PC-9 (cell line): Measurements from ENCODE around the gene SMR3A. TPM values are rescaled to one million over a fixed set of nuclear protein-coding genes. Genes with fewer than 3 reads are reported as not detected.

Experiments
- BruUV-seq: library from RNA; stranded (reverse); fragments of 400-500 nt; replicated peaks from 2 replicates; lab custom pipeline; 2021; lab: Mats Ljungman, UMichigan
- CTCF ChIA-PET: fragments of 300-600 bp; sonication (Branson Sonifier 250); formaldehyde crosslinking; loops from one replicate; lab custom pipeline; 2022; ENCODE audit warnings: antibody characterized with exemption; lab: Charles Lee
- POLR2A ChIA-PET: fragments of 300-600 bp; sonication (Branson Sonifier 250); formaldehyde crosslinking; loops from one replicate; lab custom pipeline; 2022; ENCODE audit warnings: antibody characterized with exemption; ENCODE audit not compliant: unreplicated experiment; lab: Charles Lee
- DNase-seq, 2 experiments: peaks; one replicate each; pipeline versions ENCODE4 v3.0.0 to v3.0.0-alpha.2; 2015 to 2022; ENCODE audit warnings: mixed read lengths in 1 of 2
- H2AFZ ChIP-seq: fragments of 200-600 bp; sonication (generic); 2 replicates; pipeline ENCODE4 v1.8.1; 2017; ENCODE audit warnings: antibody characterized with exemption
- H3F3A ChIP-seq: fragments of 200-600 bp; sonication (generic); 2 replicates; pipeline ENCODE4 v1.8.1; 2017; ENCODE audit warnings: antibody characterized with exemption, mild to moderate bottlenecking, low read depth; ENCODE audit not compliant: insufficient read depth
- H3K27ac ChIP-seq: fragments of 200-600 bp; sonication (generic); 2 replicates; pipeline ENCODE4 v1.6.1; 2016; ENCODE audit warnings: mixed run types
- H3K27me3 ChIP-seq: fragments of 200-600 bp; sonication (generic); 2 replicates; pipeline ENCODE4 v1.6.1; 2016; ENCODE audit warnings: low read depth, mixed run types; ENCODE audit not compliant: insufficient read depth
- H3K36me3 ChIP-seq: fragments of 200-600 bp; sonication (generic); 2 replicates; pipeline ENCODE4 v1.6.1; 2016; ENCODE audit warnings: low read depth, mixed run types
- H3K4me1 ChIP-seq: fragments of 200-600 bp; sonication (generic); replicated peaks from 2 replicates; pipeline ENCODE4 v1.6.1; 2016; ENCODE audit warnings: mixed run types; ENCODE audit not compliant: insufficient read depth
- H3K4me2 ChIP-seq: fragments of 200-600 bp; sonication (generic); 2 replicates; pipeline ENCODE4 v1.6.1; 2017; ENCODE audit warnings: mixed run types
- H3K4me3 ChIP-seq: fragments of 200-600 bp; sonication (generic); 2 replicates; pipeline ENCODE4 v1.6.1; 2016; ENCODE audit warnings: mixed run types
- H3K79me2 ChIP-seq: fragments of 200-600 bp; sonication (generic); 2 replicates; pipeline ENCODE4 v1.6.1; 2017; ENCODE audit warnings: low read depth, mixed run types
- H3K9me2 ChIP-seq: fragments of 200-600 bp; sonication (generic); 2 replicates; pipeline ENCODE4 v1.8.1; 2017; ENCODE audit warnings: mild to moderate bottlenecking; ENCODE audit not compliant: insufficient read depth
- H3K9me3 ChIP-seq: fragments of 200-600 bp; sonication (generic); 2 replicates; pipeline ENCODE4 v1.8.1; 2016; ENCODE audit warnings: low read depth; ENCODE audit not compliant: insufficient read depth
- H4K20me1 ChIP-seq: fragments of 200-600 bp; sonication (generic); 2 replicates; pipeline ENCODE4 v1.8.1; 2017; ENCODE audit not compliant: insufficient read depth
- CTCF ChIP-seq: fragments of 200-600 bp; sonication (generic); conservative IDR thresholded peaks from 2 replicates; pipeline ENCODE4 v1.6.1; 2017; ENCODE audit warnings: mixed run types, antibody characterized with exemption, mild to moderate bottlenecking, moderate library complexity
- EZH2 ChIP-seq: fragments of 200-600 bp; sonication (generic); IDR thresholded peaks from 2 replicates; pipeline ENCODE4 v1.8.0; 2017; ENCODE audit warnings: antibody characterized with exemption, low read depth
- intact Hi-C: fragments of 100-400 bp; cut with micrococcal nuclease; formaldehyde crosslinking; loops from one replicate; pipeline ENCODE4 v1.10.0; 2022; ENCODE audit not compliant: unreplicated experiment
- total RNA-seq: library from RNA; stranded (reverse); gene quantifications from 2 replicates; pipeline ENCODE4 v1.2.3, GENCODE V29; 2021

Gene SMR3A
- total RNA-seq, 1 experiment from 2014 or later: not detected

- ChIA-PET POLR2A (no interaction called here), CTCF (no interaction called here)
- H3K9me2 ChIP-seq: no peaks in the 10 kb centered on the region
- no peak overlapping the region for H2AFZ ChIP-seq
- H4K20me1 ChIP-seq: no peaks in the 10 kb centered on the region
- no peaks in the 10 kb centered on the region for H3K36me3 ChIP-seq
- no peaks in the 10 kb centered on the region for H3K27me3 ChIP-seq
- no peaks in the 10 kb centered on the region for H3K4me1 ChIP-seq
- BruUV-seq: no TSS peak
- no peak overlapping the region for H3K4me3 ChIP-seq
- DNase-seq: no peak
- H3K79me2 ChIP-seq: no peaks in the 10 kb centered on the region
- H3K27ac ChIP-seq: no peak overlapping the region
- no peak overlapping the region for H3K4me2 ChIP-seq
- no peak for TF ChIP-seq CTCF
- no peak for TF ChIP-seq EZH2
- H3K9me3 ChIP-seq: no peaks in the 10 kb centered on the region
- intact Hi-C loops: no loop called here
- no peaks in the 10 kb centered on the region for H3F3A ChIP-seq
These were observed 34.5 kb upstream of the SMR3A start for GRCh38 chr4:70326052-70326451.

GRCh38 chr4:70334681-70335080 is 25.9 kb upstream of the SMR3A start, which contains the start of gene CABS1:
Gene CABS1 (plus strand): TSS chr4:70334981. CDS start chr4:70335040, 59 bp downstream.
- H3K4me2 ChIP-seq: no peak within 1 kb of the TSS
- H2AFZ ChIP-seq: no peak within 1 kb of the TSS
- no peaks in the 10 kb centered on the region for H3K36me3 ChIP-seq
- POLR2A ChIA-PET: no interaction called here
- TF ChIP-seq CTCF: no peak
- no peak for TF ChIP-seq EZH2
- no TSS peak for BruUV-seq
- H3K27me3 ChIP-seq: no peaks in the 10 kb centered on the region
- no peaks in the 10 kb centered on the region for H3F3A ChIP-seq
- H3K9me3 ChIP-seq: no peaks in the 10 kb centered on the region
- DNase-seq: no peak
- H3K4me3 ChIP-seq: no peak within 1 kb of the TSS
- H3K9me2 ChIP-seq: no peaks in the 10 kb centered on the region
- intact Hi-C loops: no loop called here
- H3K4me1 ChIP-seq: no peaks in the 10 kb centered on the region
- H4K20me1 ChIP-seq: no peaks in the 10 kb centered on the region
- H3K79me2 ChIP-seq: no peaks in the 10 kb centered on the region
- H3K27ac ChIP-seq: no peak within 1 kb of the TSS
- CTCF ChIA-PET: no interaction called here

GRCh38 chr4:70336043-70336442 is 24.5 kb upstream of the SMR3A start:
- Histone ChIP-seq H3K4me1 (no peaks in the 10 kb centered on the region), H3K36me3 (no peaks in the 10 kb centered on the region), H2AFZ (no peak overlapping the region), H4K20me1 (no peaks in the 10 kb centered on the region), H3K79me2 (no peaks in the 10 kb centered on the region), H3K27me3 (no peaks in the 10 kb centered on the region), H3K9me3 (no peaks in the 10 kb centered on the region), H3K4me3 (no peak overlapping the region), H3F3A (no peaks in the 10 kb centered on the region), H3K9me2 (no peaks in the 10 kb centered on the region), H3K27ac (no peak overlapping the region), H3K4me2 (no peak overlapping the region)
- ChIA-PET CTCF (no interaction called here), POLR2A (no interaction called here)
- TF ChIP-seq EZH2: no peak
- TF ChIP-seq CTCF: no peak
- no peak for DNase-seq
- no TSS peak for BruUV-seq
- intact Hi-C loops: no loop called here
